IPS DF 4.7 (cell line): ENCODE data around the gene ZNF587B.
"Not testable (repeated sequence)": the region's sequence is repeated elsewhere in the genome, so short reads cannot be mapped to it uniquely, and the experiment has no call there.

Experiments
- DNase-seq: peaks from one replicate; pipeline ENCODE4 v3.0.0-alpha.2; 2013; ENCODE audit warnings: low spot score; ENCODE audit errors: extremely low read depth

ZNF587B gene

DNA sequence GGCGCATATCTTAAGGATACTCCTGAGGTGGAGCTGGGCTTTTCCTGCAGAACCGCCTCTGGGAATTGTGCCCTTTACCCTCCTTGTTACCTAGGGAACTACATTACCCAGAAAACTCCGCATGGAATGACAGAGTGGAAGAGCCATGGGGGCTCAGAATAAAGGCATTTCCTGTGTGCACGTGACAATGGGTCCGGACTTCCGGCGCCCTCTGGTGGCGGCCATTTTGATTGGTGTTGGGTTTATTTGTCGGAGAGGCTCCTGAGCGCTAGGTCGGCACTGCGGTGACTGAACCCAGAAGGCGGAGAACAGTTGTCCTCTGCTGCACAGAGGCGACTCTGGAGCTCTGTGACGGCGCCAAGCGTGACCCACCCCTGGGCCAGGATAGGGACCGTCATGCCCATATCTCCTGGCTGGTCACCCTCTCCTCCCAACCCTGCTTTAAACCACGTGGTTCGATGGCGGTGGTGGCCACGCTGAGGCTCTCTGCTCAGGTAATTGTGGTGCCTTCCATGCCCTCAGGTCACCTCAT is at the start of gene ZNF587B:
TSS of gene ZNF587B (plus strand) at position 229 of the 532 bp plus-strand sequence. CDS start at position 459, 230 bp downstream.
- peak; percentile 96 for DNase-seq

DNA sequence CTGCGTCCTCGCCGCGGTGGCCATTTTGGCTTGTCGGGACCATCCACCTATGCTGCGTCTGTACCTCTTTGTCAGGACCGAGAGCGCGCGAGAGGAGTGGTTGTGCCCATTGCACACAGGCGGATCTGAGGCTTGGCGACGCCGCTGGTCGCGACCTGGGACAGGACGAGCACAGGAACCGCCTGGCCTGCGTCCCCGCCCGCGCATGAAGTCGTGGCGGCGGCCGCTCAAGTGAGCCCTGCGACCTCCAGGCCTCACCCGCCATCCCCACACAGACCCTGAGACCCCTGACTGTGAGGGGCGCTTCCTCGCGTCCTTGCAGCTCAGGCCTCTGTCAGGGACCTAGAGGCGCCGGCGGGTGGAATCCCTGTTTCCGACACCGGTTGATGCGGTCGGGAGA is 43.8 kb upstream of the ZNF587B start:
- DNase-seq: no peak

DNA sequence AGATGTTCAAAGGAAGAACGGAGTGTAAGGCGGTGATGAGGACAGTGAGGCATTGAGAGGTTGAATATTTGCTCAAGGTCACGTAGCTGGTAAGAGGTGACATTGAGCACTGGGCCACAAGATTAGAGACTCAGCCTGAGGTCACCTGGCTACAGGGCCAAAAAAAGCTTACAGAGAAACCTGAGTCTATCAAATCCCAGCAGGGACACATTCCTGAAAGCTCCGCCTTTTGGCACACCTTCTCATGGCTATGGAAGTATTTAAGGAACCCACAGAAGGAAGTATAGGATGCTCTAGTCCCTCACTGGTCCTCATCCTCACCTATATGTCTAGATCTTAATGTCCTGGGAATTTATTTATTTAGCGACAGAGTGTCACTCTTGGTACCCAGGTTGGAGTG is 43.2 kb upstream of the ZNF587B start:
- no peak for DNase-seq

DNA sequence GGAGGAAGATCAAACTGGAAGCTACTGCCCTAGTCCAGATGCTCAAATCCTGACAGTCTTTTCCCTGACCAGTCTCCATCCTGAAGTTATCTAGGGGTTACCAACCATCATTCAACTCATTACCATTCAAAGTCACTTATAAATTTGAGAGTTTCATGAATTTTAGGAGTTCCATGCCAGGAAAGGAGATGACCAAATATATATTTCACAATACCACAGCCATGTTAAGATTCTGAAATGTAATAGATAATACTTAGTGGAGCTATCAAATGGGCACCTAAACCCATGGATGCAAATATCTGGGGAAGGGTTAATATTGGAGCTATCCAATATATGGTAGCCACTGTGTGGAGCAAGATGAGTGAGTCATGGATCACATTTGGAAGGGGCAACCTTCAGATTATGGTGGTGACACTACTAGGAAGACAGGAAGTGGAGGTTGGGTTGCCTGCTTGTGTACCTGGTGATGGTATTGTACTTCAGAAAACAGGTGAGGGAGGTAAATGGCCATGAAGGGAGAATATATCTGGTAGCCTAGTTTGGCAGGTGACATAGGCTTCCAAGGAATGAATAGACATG is 41.9 kb upstream of the ZNF587B start:
- no peak for DNase-seq

DNA sequence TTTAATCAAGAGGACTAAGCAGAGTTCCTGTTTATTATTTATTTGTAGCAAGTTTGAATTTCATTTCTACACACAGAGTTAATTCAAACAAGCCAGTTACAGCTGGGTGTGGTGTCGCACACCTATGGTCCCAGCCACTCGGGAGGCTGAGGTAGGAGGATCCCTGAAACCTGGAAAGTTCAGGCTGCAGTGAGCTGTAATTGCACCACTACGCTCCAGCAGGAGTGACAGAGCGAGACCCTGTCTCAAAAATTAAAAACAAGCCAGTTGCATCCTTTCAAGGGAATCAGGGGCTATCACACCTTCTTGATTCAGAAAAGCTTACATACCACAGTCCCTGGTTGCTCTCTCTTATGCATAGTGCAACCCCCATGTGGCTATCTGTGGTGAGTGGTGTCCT is 40.8 kb upstream of the ZNF587B start:
- DNase-seq: no peak

DNA sequence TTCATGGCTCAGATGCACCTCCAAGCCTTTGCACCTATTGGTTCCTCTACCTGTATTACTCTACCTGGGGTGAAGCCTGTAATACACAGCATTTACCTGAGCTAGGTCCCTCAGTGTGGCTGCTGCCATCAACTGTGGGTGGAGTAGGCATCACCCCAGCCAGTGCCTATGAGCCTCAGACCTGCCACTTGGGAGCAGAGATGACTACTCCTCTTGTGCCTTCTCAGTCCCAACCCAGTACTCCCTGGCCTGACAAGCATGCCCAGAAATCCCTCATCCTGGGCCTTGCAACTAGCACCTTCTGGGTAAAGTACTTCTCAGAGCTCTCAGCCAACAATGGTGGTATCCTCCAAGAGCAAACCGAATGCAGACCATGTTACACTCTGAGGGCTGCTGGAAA is 33.5 kb upstream of the ZNF587B start:
- DNase-seq: not testable (repeated sequence)

DNA sequence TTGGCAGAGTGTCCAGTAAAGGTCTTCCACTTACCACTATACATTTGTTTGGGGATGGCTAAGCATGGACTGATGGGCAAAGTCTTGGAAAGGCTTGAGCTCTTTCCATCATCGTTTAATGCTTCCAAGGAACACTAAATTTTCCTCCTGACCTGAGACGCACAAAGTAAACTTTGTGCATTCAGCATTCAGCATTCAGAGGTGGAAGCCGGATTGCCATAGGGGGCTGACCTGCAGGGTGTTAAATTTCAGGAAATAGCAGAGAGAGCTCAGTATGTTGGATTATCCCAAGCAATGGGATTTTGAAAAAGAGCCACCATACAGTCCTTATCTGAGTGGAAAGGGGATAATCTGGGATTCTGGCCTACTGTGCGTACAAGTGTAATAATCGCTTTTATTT is 29.4 kb upstream of the ZNF587B start:
- no peak for DNase-seq

DNA sequence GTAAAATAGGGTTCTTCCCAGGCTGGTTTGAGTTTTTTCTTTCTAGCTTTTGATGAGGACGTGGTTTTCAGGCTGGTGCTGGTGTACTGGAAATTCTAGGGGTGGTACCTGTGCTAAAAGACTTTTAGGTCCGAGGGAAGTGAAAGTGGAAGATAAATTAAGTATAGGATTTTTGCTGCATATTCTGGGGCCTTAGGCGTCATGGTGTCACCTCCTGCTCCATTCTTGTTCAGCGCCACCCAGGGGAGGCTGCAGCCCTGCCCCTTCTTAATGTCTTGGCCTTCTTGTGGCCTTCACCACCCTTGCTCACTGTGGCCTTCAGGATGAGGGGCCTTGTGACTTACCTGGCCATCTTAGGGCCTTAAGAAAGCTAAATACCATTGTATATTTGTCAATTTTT is 27.8 kb upstream of the ZNF587B start:
- DNase-seq: no peak

DNA sequence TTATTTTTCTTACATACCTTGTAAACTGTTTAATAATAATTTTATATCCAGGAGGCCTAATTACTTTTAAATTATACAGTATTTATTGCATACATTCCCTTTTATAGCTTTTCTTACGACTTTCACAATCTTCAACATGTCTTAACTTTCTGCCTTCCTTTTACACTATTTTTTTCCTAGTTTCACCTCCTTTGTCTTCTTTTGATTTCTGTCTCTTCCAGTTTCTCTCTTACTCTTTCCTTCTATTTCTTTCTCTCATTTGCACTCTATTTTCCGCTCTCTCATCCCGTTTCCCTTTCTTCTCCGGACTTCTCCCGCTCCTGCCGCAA is 26.9 kb upstream of the ZNF587B start:
- no peak for DNase-seq

DNA sequence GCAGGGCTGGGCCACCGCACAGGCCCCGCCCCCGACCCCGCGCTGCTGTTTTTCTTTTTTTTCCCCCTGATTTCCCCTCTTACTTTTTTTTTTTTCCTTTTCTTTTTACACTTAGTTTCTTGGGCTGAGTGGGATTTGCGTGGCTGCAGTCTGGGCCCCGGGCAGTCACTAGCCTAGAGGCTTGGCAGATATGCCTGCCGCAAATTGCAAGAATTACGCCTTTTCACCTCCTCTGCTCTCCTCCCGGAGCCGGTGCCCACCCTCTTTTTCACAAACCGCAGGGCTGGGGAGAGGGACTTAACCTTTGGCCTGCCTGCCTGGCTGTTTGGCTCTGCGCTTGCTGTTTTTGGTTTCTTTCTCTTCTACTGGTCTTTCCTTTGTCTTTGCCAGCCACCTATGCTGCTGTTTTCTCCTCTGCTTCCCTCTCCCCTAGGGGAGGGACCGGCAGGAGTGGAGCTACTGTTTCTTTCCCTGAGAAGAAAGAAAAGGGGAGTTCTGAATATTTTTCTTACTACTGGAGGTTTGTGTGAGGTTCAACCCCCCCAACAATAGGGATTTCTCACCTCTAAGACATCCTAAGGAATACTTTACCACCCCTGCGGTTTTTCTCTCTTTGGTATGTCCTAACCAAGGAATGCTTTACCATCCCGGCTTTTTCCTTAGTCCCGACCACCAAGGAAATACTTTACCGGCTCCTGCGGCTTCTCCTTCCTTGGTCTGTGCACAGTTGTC is 26.3 kb upstream of the ZNF587B start:
- DNase-seq: no peak

DNA sequence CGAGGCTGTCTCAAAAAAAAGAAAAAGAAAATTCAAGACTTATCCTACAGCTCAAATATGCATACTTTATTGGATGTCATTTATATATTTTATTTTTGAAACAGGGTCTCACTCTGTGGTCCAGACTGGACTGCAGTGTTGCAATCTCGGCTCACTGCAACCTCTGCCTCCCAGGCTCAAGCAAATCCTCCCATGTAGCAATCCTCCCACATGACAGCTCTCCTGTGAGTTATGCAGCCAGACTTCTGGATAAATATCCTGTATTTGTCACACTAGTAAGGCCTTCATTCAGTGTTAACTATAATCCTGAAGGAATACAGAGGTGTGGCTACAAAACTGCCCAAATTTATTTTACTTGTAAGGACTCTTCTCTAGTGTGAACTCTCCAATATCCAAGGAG is 22.6 kb upstream of the ZNF587B start:
- no peak for DNase-seq

DNA sequence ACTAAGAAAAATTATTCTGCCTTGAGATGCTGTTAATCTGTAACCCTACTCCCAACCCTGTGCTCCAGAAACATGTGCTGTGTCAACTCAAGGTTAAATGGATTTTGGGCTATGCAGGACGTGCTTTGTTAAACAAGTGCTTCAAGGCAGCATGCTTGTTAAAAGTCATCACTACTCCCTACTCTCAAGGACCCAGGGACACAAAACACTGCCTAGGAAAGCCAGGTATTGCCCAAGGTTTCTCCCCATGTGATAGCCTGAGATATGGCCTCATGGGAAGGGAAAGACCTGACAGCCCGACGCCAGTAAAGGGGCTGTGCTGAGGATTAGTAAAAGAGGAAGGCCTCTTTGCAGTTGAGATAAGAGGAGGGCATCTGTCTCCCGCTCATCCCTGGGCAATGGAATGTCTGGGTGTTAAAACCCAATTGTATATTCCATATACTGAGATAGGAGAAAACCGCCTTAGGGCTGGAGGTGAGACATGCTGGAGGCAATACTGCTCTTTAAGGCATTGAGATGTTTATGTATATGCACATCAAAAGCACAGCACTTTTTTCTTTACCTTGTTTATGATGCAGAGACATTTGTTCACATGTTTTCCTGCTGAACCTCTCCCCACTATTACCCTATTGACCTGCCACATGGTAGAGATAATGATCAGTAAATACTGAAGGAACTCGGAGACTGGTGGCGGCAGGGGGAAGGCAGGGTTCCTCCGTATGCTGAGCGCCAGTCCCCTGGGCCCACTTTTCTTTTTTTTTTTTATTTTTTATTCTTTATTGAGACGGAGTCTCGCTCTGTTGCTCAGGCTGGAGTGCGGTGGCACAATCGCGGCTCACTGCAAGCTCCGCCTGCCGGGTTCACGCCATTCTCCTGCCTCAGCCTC is 19.4 kb upstream of the ZNF587B start:
- not testable (repeated sequence) for DNase-seq

DNA sequence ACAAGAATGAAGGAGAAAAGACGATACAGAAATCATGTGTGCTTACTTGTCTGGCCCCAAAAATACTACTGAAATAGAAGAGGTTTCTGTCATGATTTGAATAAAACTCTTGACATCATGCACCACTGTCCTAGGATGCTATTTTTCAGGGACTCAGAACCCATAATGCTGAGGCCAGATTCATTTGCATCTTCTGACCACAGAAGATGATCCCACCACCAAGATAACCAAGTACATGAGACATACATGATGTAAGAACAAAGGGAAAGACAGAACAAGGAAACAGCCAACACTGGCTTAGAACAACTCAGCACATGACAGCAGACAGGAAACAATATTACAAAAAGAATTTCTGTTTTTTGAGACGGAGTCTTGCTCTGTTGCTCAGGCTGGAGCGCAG is 17.9 kb upstream of the ZNF587B start:
- no peak for DNase-seq

DNA sequence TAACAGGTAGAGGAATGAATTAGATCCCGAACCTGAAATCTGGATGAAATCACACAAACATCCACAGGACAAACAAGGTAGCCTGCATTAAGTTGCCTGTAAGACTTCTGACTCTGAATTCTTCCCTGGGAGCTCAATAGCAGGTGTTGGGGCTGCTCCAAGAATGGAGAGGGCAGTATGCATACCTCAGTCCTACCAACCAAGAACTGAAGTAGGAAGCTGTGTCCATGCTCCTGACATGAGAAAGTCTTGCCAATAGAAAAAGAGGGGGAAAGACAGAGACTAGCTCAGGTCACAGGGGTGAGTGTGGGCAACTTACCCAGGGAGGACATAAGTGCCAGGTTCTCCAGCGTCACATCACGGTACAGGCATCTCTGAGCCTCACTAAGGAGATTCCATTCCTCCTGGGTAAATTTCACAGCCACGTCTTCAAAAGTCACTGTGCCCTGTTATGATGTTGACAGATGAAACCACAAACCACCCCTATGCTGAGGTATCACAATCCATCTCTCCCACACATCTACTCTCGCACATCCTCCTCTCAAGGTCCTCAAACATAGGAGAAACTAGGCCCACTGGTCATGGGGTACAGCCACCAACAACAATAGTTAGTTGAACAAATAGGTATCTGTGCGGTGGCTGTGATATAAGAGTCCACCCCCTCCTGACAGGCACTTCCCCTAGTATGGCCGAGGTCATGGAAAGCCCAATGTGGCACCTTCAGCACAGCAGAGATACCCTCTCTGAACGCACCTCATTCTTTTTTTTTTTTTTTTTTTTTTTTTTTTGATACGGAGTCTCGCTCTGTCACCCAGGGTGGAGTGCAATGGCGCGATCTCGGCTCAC is 16.9 kb upstream of the ZNF587B start:
- not testable (repeated sequence) for DNase-seq

DNA sequence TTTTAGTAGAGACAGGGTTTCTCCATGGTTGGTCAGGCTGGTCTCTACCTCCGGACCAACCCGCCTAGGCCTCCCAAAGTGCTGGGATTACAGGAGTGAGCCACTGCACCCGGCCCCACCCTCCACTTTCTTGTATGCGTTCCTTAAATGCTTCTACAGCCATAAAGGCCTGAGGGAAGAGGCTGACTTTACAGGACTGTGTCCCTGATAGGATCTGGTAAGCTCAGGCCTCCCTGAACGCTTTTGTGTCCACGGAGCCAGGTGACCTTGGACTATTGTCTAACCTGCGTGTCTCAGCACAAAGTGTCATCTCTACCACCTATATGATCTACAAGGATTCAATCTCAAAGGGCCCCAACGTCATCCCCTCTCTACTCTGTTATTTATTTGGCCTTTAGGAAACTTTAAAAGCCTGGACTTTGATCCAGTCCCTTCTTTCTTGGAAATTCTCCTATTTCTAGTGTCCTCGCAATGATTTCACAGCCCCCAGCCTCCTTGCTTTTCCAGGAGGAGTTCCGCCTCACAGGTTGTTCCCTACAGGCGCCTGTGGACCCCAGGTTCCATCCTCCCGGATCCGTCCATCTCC is 16.1 kb upstream of the ZNF587B start:
- no peak for DNase-seq

DNA sequence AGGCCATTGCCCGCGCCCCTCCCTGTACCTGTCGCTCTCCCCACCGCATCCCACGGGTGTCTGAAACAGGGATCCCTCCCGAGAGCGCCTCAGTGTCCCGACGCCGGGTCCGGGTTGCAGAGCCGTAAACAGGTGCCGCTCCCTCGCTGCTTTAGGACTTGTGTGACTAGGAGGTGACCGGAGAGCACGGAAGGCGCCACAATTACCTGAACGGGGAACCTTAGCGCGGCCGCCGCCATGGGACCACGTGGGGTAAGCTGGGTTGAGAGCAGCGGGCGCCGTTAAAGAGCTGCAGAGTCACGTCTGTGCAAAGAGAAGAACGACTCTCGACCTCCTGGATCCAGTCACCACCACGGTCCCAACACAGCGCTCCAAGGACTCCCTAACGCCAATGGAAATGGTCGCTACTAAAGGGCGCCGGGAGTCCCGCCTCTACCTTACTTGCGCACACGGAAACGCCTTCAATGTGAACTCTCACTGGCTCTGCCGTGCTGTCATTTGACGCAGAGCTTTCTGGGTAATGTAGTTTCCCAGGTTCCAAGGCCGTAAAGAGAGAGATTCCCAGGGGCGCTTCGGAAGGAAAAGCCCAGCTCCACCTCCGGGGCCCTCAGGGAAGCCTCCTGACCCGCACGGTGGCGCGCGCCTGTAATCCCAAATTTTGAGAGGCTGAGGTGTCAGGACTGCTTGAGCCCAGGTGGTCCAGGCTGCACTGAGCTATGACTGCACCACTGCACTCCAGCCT is 15.4 kb upstream of the ZNF587B start, which contains the start of gene ZNF552:
TSS of gene ZNF552 (minus strand) at position 409 of the 742 bp plus-strand sequence. CDS start at position 239, 170 bp downstream.
- DNase-seq: peak; percentile 90

DNA sequence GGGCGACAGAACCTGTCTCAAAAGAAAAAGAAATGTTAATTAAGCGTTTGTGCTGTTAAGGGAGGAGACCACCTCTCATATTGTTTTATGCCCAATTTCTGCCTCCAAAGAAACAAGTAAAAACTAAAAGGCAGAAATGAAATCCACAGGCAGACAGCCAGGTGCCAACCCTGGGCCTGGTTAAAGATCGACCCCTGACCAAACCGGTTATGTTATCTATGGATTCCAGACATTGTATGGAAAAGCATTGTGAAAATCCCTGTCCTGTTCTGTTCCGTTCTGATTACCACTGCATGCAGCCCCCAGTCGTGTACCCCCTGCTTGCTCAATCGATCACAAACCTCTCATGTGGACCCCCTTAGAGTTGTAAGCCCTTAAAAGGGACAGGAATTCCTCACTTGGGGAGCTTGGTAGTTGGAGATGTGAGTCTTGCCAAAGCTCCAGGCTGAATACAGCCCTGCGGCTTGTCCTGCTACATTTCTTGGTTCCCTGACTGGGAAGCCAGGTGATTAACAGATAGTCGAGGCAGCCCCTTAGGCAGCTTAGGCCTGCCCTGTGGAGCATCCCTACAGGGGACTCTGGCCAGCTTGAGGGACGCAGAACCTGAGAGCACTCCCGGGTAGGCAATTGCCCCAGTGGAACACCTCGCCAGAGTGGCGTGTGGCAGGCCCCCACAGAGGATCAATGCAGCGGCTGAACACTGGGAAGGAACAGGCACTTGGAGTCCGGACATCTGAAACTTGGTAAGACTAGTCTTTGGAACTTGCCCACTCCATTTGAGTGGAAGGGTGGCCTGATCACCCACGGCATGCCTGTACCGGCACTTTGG is 14.6 kb upstream of the ZNF587B start:
- DNase-seq: no peak

DNA sequence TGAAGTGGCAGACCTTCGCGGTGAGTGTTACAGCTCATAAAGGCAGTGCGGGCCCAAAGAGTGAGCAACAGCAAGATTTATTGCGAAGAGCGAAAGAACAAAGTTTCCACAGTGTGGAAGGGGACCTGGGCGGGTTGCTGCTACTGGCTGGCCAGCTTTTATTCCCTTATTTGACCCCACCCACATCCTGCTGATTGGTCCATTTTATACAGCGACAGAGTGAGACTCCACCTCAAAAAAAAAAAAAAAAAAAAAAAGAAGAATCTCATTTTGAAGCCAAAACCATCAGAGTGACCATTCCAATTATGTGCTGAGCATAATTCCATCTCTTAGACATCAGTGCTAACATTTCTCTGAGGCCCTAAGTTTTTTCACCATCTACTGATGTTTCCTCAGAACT is 13.4 kb upstream of the ZNF587B start:
- no peak for DNase-seq

DNA sequence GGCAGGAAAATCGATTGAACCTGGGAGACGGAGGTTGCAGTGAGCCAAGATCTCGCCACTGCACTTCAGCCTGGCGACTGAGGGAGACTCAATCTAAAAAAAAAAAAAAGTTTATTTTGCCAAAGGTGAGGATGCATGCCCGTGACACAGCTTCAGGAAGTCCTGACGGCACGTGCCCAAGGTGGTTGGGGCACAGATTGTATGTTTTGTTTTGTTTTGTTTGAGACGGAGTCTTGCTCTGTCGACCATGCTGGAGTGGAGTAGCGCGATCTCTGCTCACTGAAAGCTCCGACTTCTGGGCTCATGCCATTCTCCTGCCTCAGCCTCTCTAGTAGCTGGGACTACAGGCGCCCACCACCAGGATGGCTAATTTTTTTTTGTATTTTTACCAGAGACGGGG is 12.1 kb upstream of the ZNF587B start:
- no peak for DNase-seq
